GM18867 (cell line): ENCODE measurements around the gene RBPMS2.

Source experiments
- ATAC-seq: cut with Tn5 transposase; IDR thresholded peaks from one replicate; pipeline ENCODE4 v1.9.1; 2021; ENCODE audit warnings: mild to moderate bottlenecking, moderate library complexity; ENCODE audit not compliant: unreplicated experiment

The RBPMS2 gene

GRCh38 chr15:64783796-64784195, 8.4 kb upstream of the RBPMS2 start:
- no peak for ATAC-seq

GRCh38 chr15:64782751-64783150, 7.4 kb upstream of the RBPMS2 start:
- ATAC-seq, result no peak

- no peak for ATAC-seq
These were observed 5.9 kb upstream of the RBPMS2 start for GRCh38 chr15:64781299-64781698.

- ATAC-seq, result no peak
These were observed 5.3 kb upstream of the RBPMS2 start for GRCh38 chr15:64780600-64781156.

- ATAC-seq, result no peak
These were observed 4.2 kb upstream of the RBPMS2 start for GRCh38 chr15:64779630-64780029.

- no peak for ATAC-seq
These were observed 3.6 kb upstream of the RBPMS2 start for GRCh38 chr15:64779024-64779423.

- no peak for ATAC-seq
These were observed 1.0 kb upstream of the RBPMS2 start for GRCh38 chr15:64776402-64776786.

GRCh38 chr15:64774629-64775493, 528 bp downstream of the RBPMS2 start:
- ATAC-seq, result no peak

- ATAC-seq, result no peak
These were observed 1.3 kb downstream of the RBPMS2 start for GRCh38 chr15:64774037-64774628.

- ATAC-seq, result no peak
These were observed 1.8 kb downstream of the RBPMS2 start for GRCh38 chr15:64773606-64774005.

GRCh38 chr15:64772964-64773363, 2.4 kb downstream of the RBPMS2 start:
- ATAC-seq, result no peak

- no peak for ATAC-seq
These were observed 2.9 kb downstream of the RBPMS2 start for GRCh38 chr15:64772488-64772887.

- ATAC-seq, result no peak
These were observed 4.8 kb downstream of the RBPMS2 start for GRCh38 chr15:64770626-64771025.

- ATAC-seq, result no peak
These were observed 8.2 kb downstream of the RBPMS2 start for GRCh38 chr15:64767203-64767602.

- ATAC-seq, result no peak
These were observed 9.3 kb downstream of the RBPMS2 start for GRCh38 chr15:64766058-64766457.

GRCh38 chr15:64763874-64764273, 11.5 kb downstream of the RBPMS2 start:
- no peak for ATAC-seq

- no peak for ATAC-seq
These were observed 11.9 kb downstream of the RBPMS2 start for GRCh38 chr15:64763462-64763861.

GRCh38 chr15:64763021-64763420, 12.4 kb downstream of the RBPMS2 start:
- ATAC-seq, result no peak

GRCh38 chr15:64762546-64762945, 12.8 kb downstream of the RBPMS2 start:
- no peak for ATAC-seq

GRCh38 chr15:64761156-64761555, 14.2 kb downstream of the RBPMS2 start:
- ATAC-seq, result no peak

- ATAC-seq, result no peak
These were observed 15.3 kb downstream of the RBPMS2 start for GRCh38 chr15:64760056-64760455.

- ATAC-seq, result no peak
These were observed 19.9 kb downstream of the RBPMS2 start for GRCh38 chr15:64755427-64755940.
